GM23248 (cell line): ENCODE measurements around the gene RNF115. TPM values are rescaled to one million over a fixed set of nuclear protein-coding genes. Genes with fewer than 3 reads are reported as not detected.
A peak's percentile ranks its signal among the peaks of the same experiment; 100 is the strongest.
"Not testable (repeated sequence)": the region's sequence is repeated elsewhere in the genome, so short reads cannot be mapped to it uniquely, and the experiment has no call there.

Experiments
- DNase-seq: peaks from one replicate; pipeline ENCODE4 v3.0.0-alpha.2; 2015
- H2AFZ ChIP-seq: fragments of 200-600 bp; sonication (generic); 2 replicates; pipeline ENCODE4 v1.6.1; 2016; ENCODE audit warnings: antibody characterized with exemption
- H3F3A ChIP-seq: fragments of 200-600 bp; sonication (generic); 2 replicates; pipeline ENCODE4 v1.6.1; 2016; ENCODE audit warnings: mild to moderate bottlenecking, antibody characterized with exemption, mixed run types; ENCODE audit not compliant: insufficient read depth
- H3K27ac ChIP-seq: fragments of 200-600 bp; sonication (generic); 2 replicates; pipeline ENCODE4 v1.5.1; 2016; ENCODE audit warnings: mild to moderate bottlenecking
- H3K27me3 ChIP-seq: fragments of 200-600 bp; sonication (generic); replicated peaks from 2 replicates; pipeline ENCODE4 v1.6.1; 2016; ENCODE audit warnings: mild to moderate bottlenecking; ENCODE audit not compliant: insufficient read depth
- H3K36me3 ChIP-seq: fragments of 200-600 bp; sonication (generic); 2 replicates; pipeline ENCODE4 v1.6.1; 2016; ENCODE audit warnings: low read depth, mild to moderate bottlenecking
- H3K4me1 ChIP-seq: fragments of 200-600 bp; sonication (generic); 2 replicates; pipeline ENCODE4 v1.6.1; 2016; ENCODE audit warnings: mild to moderate bottlenecking; ENCODE audit not compliant: insufficient read depth
- H3K4me2 ChIP-seq: fragments of 200-600 bp; sonication (generic); one replicate; pipeline ENCODE4 v1.6.1; 2016; ENCODE audit warnings: mild to moderate bottlenecking; ENCODE audit not compliant: unreplicated experiment
- H3K4me3 ChIP-seq: fragments of 200-600 bp; sonication (generic); 2 replicates; pipeline ENCODE4 v1.5.1; 2016; ENCODE audit warnings: mild to moderate bottlenecking
- H3K79me2 ChIP-seq: fragments of 200-600 bp; sonication (generic); 2 replicates; pipeline ENCODE4 v1.6.1; 2016; ENCODE audit warnings: mild to moderate bottlenecking; ENCODE audit not compliant: insufficient read depth
- H3K9ac ChIP-seq: fragments of 200-600 bp; sonication (generic); 2 replicates; pipeline ENCODE4 v1.6.1; 2016; ENCODE audit warnings: mild to moderate bottlenecking
- H3K9me2 ChIP-seq: fragments of 200-600 bp; sonication (generic); 2 replicates; pipeline ENCODE4 v1.6.1; 2016; ENCODE audit warnings: mixed run types, mild to moderate bottlenecking, moderate library complexity; ENCODE audit not compliant: insufficient read depth
- H3K9me3 ChIP-seq: fragments of 200-600 bp; sonication (generic); one replicate; pipeline ENCODE4 v1.6.1; 2017; ENCODE audit warnings: low read depth
- H4K20me1 ChIP-seq: fragments of 200-600 bp; sonication (generic); 2 replicates; pipeline ENCODE4 v1.6.0; 2016; ENCODE audit not compliant: insufficient read depth
- EZH2 ChIP-seq: fragments of 200-600 bp; sonication (generic); IDR thresholded peaks from 2 replicates; pipeline ENCODE4 v1.6.1; 2018; ENCODE audit warnings: antibody characterized with exemption, mild to moderate bottlenecking; ENCODE audit not compliant: insufficient read depth, poor library complexity, severe bottlenecking
- EZH2phosphoT487 ChIP-seq: fragments of 200-600 bp; sonication (generic); IDR thresholded peaks from 2 replicates; pipeline ENCODE4 v1.6.1; 2018; ENCODE audit warnings: antibody characterized with exemption, moderate library complexity, mild to moderate bottlenecking, low read depth; ENCODE audit not compliant: insufficient read depth
- WGBS, 2 experiments: methylation state at CpG; one replicate each; pipeline ENCODE4 v1.1.6; 2015 to 2017; ENCODE audit warnings: low lambda C conversion rate in 2 of 2, low coverage in 1 of 2; ENCODE audit errors: missing lambda C conversion rate in 2 of 2; 5-methylcytosine and 5-hydroxymethylcytosine counted together
- in situ Hi-C: fragments of 300-500 bp; cut with MboI; formaldehyde crosslinking; loops from 2 replicates; pipeline ENCODE4 v1.15.0; 2020
- polyA plus RNA-seq: library from polyadenylated mRNA; unstranded; fragments of >200 nt; fragmentation: Nextera tagmentation; extraction: Ambion mirVana; gene quantifications from 2 replicates; pipeline ENCODE4 v1.2.1, GENCODE V29; 2016
- total RNA-seq: library from RNA; depleted of rRNA; stranded (reverse); fragments of >200 nt; shearing (Covaris generic); gene quantifications from 2 replicates; pipeline ENCODE4 v1.2.3, GENCODE V29; 2014

The RNF115 gene
- total and polyA plus RNA-seq, 2 experiments from 2014 or later, result 14.2 to 14.5 TPM

GRCh38 chr1:145730900-145731299 is 93.0 kb downstream of the RNF115 start:
- H3K79me2 ChIP-seq, result no peaks in the 10 kb centered on the region
- TF ChIP-seq EZH2 (no peak), EZH2phosphoT487 (no peak)
- no peak overlapping the region for H3K4me2 ChIP-seq
- in situ Hi-C loops, result no loop called here
- DNase-seq, result no peak
- no peak overlapping the region for H2AFZ ChIP-seq
- H3K9me2 ChIP-seq, result no peaks in the 10 kb centered on the region
- peaks cover 18% of the 10 kb centered on the region for H3K4me1 ChIP-seq
- 100% methylated on average over 3 of the region's 3 CpGs for WGBS, 2 experiments
- peaks cover 4% of the 10 kb centered on the region; the same call in 1 of the 2 replicates for H3F3A ChIP-seq
- H3K27ac ChIP-seq, result no peak overlapping the region
- no peak overlapping the region for H3K4me3 ChIP-seq
- H3K36me3 ChIP-seq, result no peaks in the 10 kb centered on the region
- H3K9me3 ChIP-seq, result no peaks in the 10 kb centered on the region
- no peak overlapping the region for H3K9ac ChIP-seq
- no peaks in the 10 kb centered on the region for H4K20me1 ChIP-seq
- no peaks in the 10 kb centered on the region for H3K27me3 ChIP-seq

- TF ChIP-seq EZH2phosphoT487 (no peak), EZH2 (no peak)
- H3F3A ChIP-seq, result peaks cover 4% of the 10 kb centered on the region; the same call in 1 of the 2 replicates
- H3K36me3 ChIP-seq, result no peaks in the 10 kb centered on the region
- H3K27me3 ChIP-seq, result no peaks in the 10 kb centered on the region
- H3K4me1 ChIP-seq, result peaks cover 18% of the 10 kb centered on the region
- no peaks in the 10 kb centered on the region for H3K9me2 ChIP-seq
- H3K79me2 ChIP-seq, result no peaks in the 10 kb centered on the region
- WGBS, 2 experiments, result 99% methylated on average over 4 of the region's 4 CpGs
- no peak for DNase-seq
- H3K9me3 ChIP-seq, result no peaks in the 10 kb centered on the region
- no peak overlapping the region for H3K4me2 ChIP-seq
- no peak overlapping the region for H3K9ac ChIP-seq
- H3K27ac ChIP-seq, result no peak overlapping the region
- H3K4me3 ChIP-seq, result no peak overlapping the region
- H2AFZ ChIP-seq, result no peak overlapping the region
- in situ Hi-C loops, result no loop called here
- no peaks in the 10 kb centered on the region for H4K20me1 ChIP-seq
Observed at GRCh38 chr1:145730467-145730866, 93.4 kb downstream of the RNF115 start.

- Histone ChIP-seq H3K9me2 (no peaks in the 10 kb centered on the region), H3K9me3 (no peaks in the 10 kb centered on the region), H3K4me1 (peaks cover 18% of the 10 kb centered on the region), H3K9ac (no peak overlapping the region), H3K27ac (0 out of 2 replicates have a peak overlapping the region, but pooled peaks have one; percentile 5), H3K4me3 (no peak overlapping the region), H3K27me3 (no peaks in the 10 kb centered on the region), H2AFZ (no peak overlapping the region), H3F3A (peaks cover 4% of the 10 kb centered on the region; the same call in 1 of the 2 replicates), H3K36me3 (no peaks in the 10 kb centered on the region), H3K79me2 (no peaks in the 10 kb centered on the region), H3K4me2 (no peak overlapping the region), H4K20me1 (no peaks in the 10 kb centered on the region)
- in situ Hi-C loops, result no loop called here
- 81 to 86% methylated on average over 5 of the region's 5 CpGs for WGBS, 2 experiments
- TF ChIP-seq EZH2phosphoT487 (no peak), EZH2 (no peak)
- peak; percentile 46 for DNase-seq
Observed at GRCh38 chr1:145729666-145730436, 94.0 kb downstream of the RNF115 start.

- Histone ChIP-seq H3F3A (peaks cover 4% of the 10 kb centered on the region; the same call in 1 of the 2 replicates), H3K79me2 (no peaks in the 10 kb centered on the region), H2AFZ (no peak overlapping the region), H3K27ac (0 out of 2 replicates have a peak overlapping the region, but pooled peaks have one; percentile 5), H3K9ac (no peak overlapping the region), H3K9me2 (no peaks in the 10 kb centered on the region), H3K4me2 (peak overlapping the region; percentile 40), H3K4me3 (no peak overlapping the region), H3K36me3 (no peaks in the 10 kb centered on the region), H3K27me3 (no peaks in the 10 kb centered on the region), H4K20me1 (no peaks in the 10 kb centered on the region), H3K4me1 (peaks cover 18% of the 10 kb centered on the region), H3K9me3 (no peaks in the 10 kb centered on the region)
- DNase-seq, result peak; percentile 32
- in situ Hi-C loops, result no loop called here
- TF ChIP-seq EZH2phosphoT487 (no peak), EZH2 (no peak)
- 44 to 51% methylated on average over 5 of the region's 5 CpGs for WGBS, 2 experiments
Observed at GRCh38 chr1:145729196-145729595, 94.7 kb downstream of the RNF115 start.

GRCh38 chr1:145726193-145726592 is 97.7 kb downstream of the RNF115 start:
- H3K4me3 ChIP-seq, H3K9me3 ChIP-seq, H4K20me1 ChIP-seq, H3K4me2 ChIP-seq, H3K27me3 ChIP-seq, H3K36me3 ChIP-seq, H2AFZ ChIP-seq, H3K79me2 ChIP-seq, H3K27ac ChIP-seq, DNase-seq, H3K9ac ChIP-seq, H3K9me2 ChIP-seq, in situ Hi-C loops: not testable (repeated sequence)
- Histone ChIP-seq H3K4me1 (peaks cover 15% of the 10 kb centered on the region), H3F3A (peaks cover 12% of the 10 kb centered on the region)
- 96 to 100% methylated on average over 5 of the region's 5 CpGs for WGBS, 2 experiments
